K562 (cell line): ENCODE measurements around the gene SNCB. TPM values are rescaled to one million over a fixed set of nuclear protein-coding genes. Genes with fewer than 3 reads are reported as not detected.

Experiments used
- ETV6 ChIP-seq, 3 experiments: fragments of 150-350 bp in 1 of 3; sonication (generic) in 1 of 3; formaldehyde crosslinking in 1 of 3; IDR thresholded peaks; 2 replicates each; pipeline versions ENCODE4 v1.6.1 to v1.8.0; 2014 to 2022; ENCODE audit warnings: borderline replicate concordance in 2 of 3, low read depth in 2 of 3, antibody characterized with exemption in 1 of 3, low read length in 1 of 3, mild to moderate bottlenecking in 1 of 3, missing genetic modification reagents in 1 of 3
- KAT2B ChIP-seq: IDR thresholded peaks from one replicate; pipeline ENCODE4 v1.6.1; 2012; ENCODE audit warnings: low read depth, mild to moderate bottlenecking, control low read depth, inconsistent platforms, low read length, moderate library complexity
- RBM34 ChIP-seq: fragments of 200-400 bp; formaldehyde crosslinking; IDR thresholded peaks from 2 replicates; pipeline ENCODE4 v1.6.1; 2018; ENCODE audit warnings: low read length, borderline replicate concordance; ENCODE audit not compliant: insufficient read depth
- REST ChIP-seq, 2 experiments: fragments of 450-650 bp; formaldehyde crosslinking in 1 of 2; IDR thresholded peaks; 2 replicates each; pipeline versions ENCODE4 v1.4.0 to v1.6.1; 2014 to 2020; ENCODE audit warnings: mild to moderate bottlenecking in 2 of 2, borderline replicate concordance in 1 of 2, low read depth in 1 of 2
- SMC3 ChIP-seq: conservative IDR thresholded peaks from 2 replicates; pipeline ENCODE4 v1.6.1; 2011; ENCODE audit warnings: low read depth, low read length, improper control_type of control experiment; ENCODE audit not compliant: insufficient read depth
- SUPT5H ChIP-seq: fragments of 450-650 bp; IDR thresholded peaks from 2 replicates; pipeline ENCODE4 v1.6.1; 2016
- ZNF318 ChIP-seq, 2 experiments: fragments of 450-650 bp; IDR thresholded peaks; 2 replicates each; pipeline ENCODE4 v1.6.1; 2016; ENCODE audit warnings: mild to moderate bottlenecking in 2 of 2, borderline replicate concordance in 1 of 2, low read depth in 1 of 2, moderate library complexity in 1 of 2
- ZNF830 ChIP-seq: fragments of 250-450 bp; sonication (Bioruptor Pico); IDR thresholded peaks from 2 replicates; pipeline ENCODE4 v1.5.0; 2021; ENCODE audit warnings: mild to moderate bottlenecking
- polyA plus RNA-seq, 8 experiments: library from polyadenylated mRNA; depleted of rRNA in 4 of 8; stranded (reverse) in 5 of 8; unstranded in 3 of 8; fragments of >200 nt; fragmentation: Nextera tagmentation in 2 of 8; fragmentation: Illumina TruSeq in 1 of 8; extraction: Ambion mirVana in 2 of 8; extraction: Trizol in 1 of 8; gene quantifications; 2 replicates each; pipeline versions ENCODE4 v1.2.1 to v1.2.3, GENCODE V29; 2011 to 2014; ENCODE audit warnings: inconsistent platforms in 1 of 8, missing spikeins in 1 of 8
- total RNA-seq, 7 experiments: library from RNA; depleted of rRNA in 6 of 7; stranded (reverse); fragments of >200 nt in 6 of 7; fragmentation: Illumina TruSeq in 2 of 7; extraction: Trizol in 2 of 7; gene quantifications; 2 replicates each; pipeline versions ENCODE4 v1.2.1 to v1.2.3, GENCODE V29; 2011 to 2021; ENCODE audit warnings: low replicate concordance in 1 of 7

SNCB gene
- total and polyA plus RNA-seq, 9 of the 15 experiments (the other 6 are each of a cell fraction or from before 2014, with no cell fraction given) = not detected

- no peak for TF ChIP-seq SMC3
- TF ChIP-seq RBM34 = no peak
- peak; percentile 89 for TF ChIP-seq SUPT5H
- TF ChIP-seq REST (IDR thresholded peaks at IDR 0.05; ENCODE audit: borderline replicate concordance) = peak; percentile 68
- peak; percentile 66; the same call in 1 of the 2 replicates for TF ChIP-seq REST (CRISPR knock-in tag; IDR thresholded peaks at IDR 0.05; ENCODE audit: low read depth)
- TF ChIP-seq KAT2B = no peak
- no peak for TF ChIP-seq ZNF830 (CRISPR knock-in tag)
- no peak for TF ChIP-seq ZNF318 (IDR thresholded peaks at IDR 0.05; ENCODE audit: borderline replicate concordance in 1 of 2, low read depth in 1 of 2)
- TF ChIP-seq ETV6 (IDR thresholded peaks at IDR 0.05; ENCODE audit: borderline replicate concordance in 1 of 2, low read depth in 2 of 2, low read length in 1 of 2) = no peak
- TF ChIP-seq ETV6 (CRISPR knock-in tag; IDR thresholded peaks at IDR 0.05; ENCODE audit: borderline replicate concordance) = no peak
These were observed 16.9 kb upstream of the SNCB start, which contains the start of gene TSPAN17 (continued) for GRCh38 chr5:176647030-176647842.
